HepG2 (cell line): Measurements from ENCODE around the gene PDCD2. TPM values are rescaled to one million over a fixed set of nuclear protein-coding genes. Genes with fewer than 3 reads are reported as not detected.
"Not testable (repeated sequence)": the region's sequence is repeated elsewhere in the genome, so short reads cannot be mapped to it uniquely, and the experiment has no call there.

Experiments
- ATAC-seq: fragments of 200-7000 bp; cut with Tn5 transposase; 3 replicates; pipeline ENCODE4 v1.9.1; 2020; ENCODE audit warnings: mild to moderate bottlenecking, moderate library complexity
- BruUV-seq: library from RNA; stranded (reverse); fragments of 400-500 nt; replicated peaks from 2 replicates; lab custom pipeline; 2021; lab: Mats Ljungman, UMichigan
- CTCF ChIA-PET: fragments of 300-600 bp; formaldehyde crosslinking; extraction: SDS; loops from one replicate; lab custom pipeline; 2021; ENCODE audit warnings: low total read pairs, inconsistent platforms, low intra/inter-chr PET ratio; lab: Yijun Ruan, JAX
- POLR2A ChIA-PET: fragments of 350-600 bp; sonication (Branson Sonifier 250); formaldehyde crosslinking; loops from one replicate; lab custom pipeline; 2020; ENCODE audit warnings: antibody characterized with exemption, inconsistent platforms; lab: Yijun Ruan, JAX
- DNase-seq: peaks from one replicate; pipeline ENCODE4 v3.0.0-alpha.2; 2015; ENCODE audit warnings: low spot score
- FAIRE-seq: peaks from 3 replicates; lab custom pipeline; 2011; peaks lifted over from hg19 to GRCh38; lab: Jason Lieb, UNC
- H2AFZ ChIP-seq: one replicate; pipeline ENCODE4 v1.6.1; 2011; ENCODE audit warnings: low read length, inconsistent platforms
- H3K27ac ChIP-seq: fragments of 300-600 bp; 3 replicates; pipeline ENCODE4 v1.8.0; 2011; ENCODE audit warnings: mixed run types, mild to moderate bottlenecking, mixed read lengths, low read length, inconsistent platforms; ENCODE audit not compliant: insufficient read depth; ENCODE audit errors: extremely low read length
- H3K27me3 ChIP-seq, 2 experiments: fragments of 200-600 bp in 1 of 2; 2 replicates in 1 of 2; 3 replicates in 1 of 2; pipeline versions ENCODE4 v1.6.0 to v1.8.0; 2011; ENCODE audit warnings: low read length in 2 of 2, mild to moderate bottlenecking in 2 of 2, moderate library complexity in 2 of 2, inconsistent platforms in 1 of 2; ENCODE audit not compliant: insufficient read depth in 2 of 2, control insufficient read depth in 1 of 2
- H3K36me3 ChIP-seq, 2 experiments: fragments of 200-600 bp in 1 of 2; replicated peaks in 1 of 2; 2 replicates in 1 of 2; 3 replicates in 1 of 2; pipeline versions ENCODE4 v1.5.1 to v1.8.0; 2011; ENCODE audit warnings: low read length in 2 of 2, inconsistent platforms in 1 of 2; ENCODE audit not compliant: insufficient read depth in 2 of 2, control insufficient read depth in 1 of 2
- H3K4me1 ChIP-seq: 2 replicates; pipeline ENCODE4 v1.5.1; 2012; ENCODE audit warnings: low read length, inconsistent platforms; ENCODE audit not compliant: insufficient read depth
- H3K4me2 ChIP-seq: 2 replicates; pipeline ENCODE4 v1.6.0; 2011; ENCODE audit warnings: low read depth, low read length, inconsistent platforms
- H3K4me3 ChIP-seq, 3 experiments: fragments of 200-600 bp in 1 of 3; sonication (generic), shearing (Covaris generic) in 1 of 3; replicated peaks in 1 of 3; 2 replicates each; pipeline ENCODE4 v1.5.1; 2011 to 2016; ENCODE audit warnings: low read length in 3 of 3, inconsistent platforms in 2 of 3, low read depth in 2 of 3, mild to moderate bottlenecking in 2 of 3, control low read depth in 1 of 3, mixed read lengths in 1 of 3; ENCODE audit not compliant: insufficient read depth in 1 of 3
- H3K79me2 ChIP-seq: one replicate; pipeline ENCODE4 v1.6.1; 2011; ENCODE audit warnings: low read length, inconsistent platforms; ENCODE audit not compliant: insufficient read depth
- H3K9ac ChIP-seq: 2 replicates; pipeline ENCODE4 v1.6.0; 2011; ENCODE audit warnings: mild to moderate bottlenecking, low read depth, low read length, inconsistent platforms; ENCODE audit not compliant: insufficient read depth
- H3K9me3 ChIP-seq: 2 replicates; pipeline ENCODE4 v1.5.1; 2012; ENCODE audit warnings: mild to moderate bottlenecking, low read length
- H4K20me1 ChIP-seq: 2 replicates; pipeline ENCODE4 v1.6.0; 2011; ENCODE audit warnings: inconsistent platforms, mild to moderate bottlenecking, low read length, moderate library complexity; ENCODE audit not compliant: insufficient read depth
- EZH2 ChIP-seq: conservative IDR thresholded peaks from 2 replicates; pipeline ENCODE4 v1.6.1; 2012; ENCODE audit warnings: mild to moderate bottlenecking, low read depth, low read length, moderate library complexity
- FLYWCH1 ChIP-seq: sonication (generic); formaldehyde crosslinking; IDR thresholded peaks from 2 replicates; pipeline ENCODE4 v1.8.1; 2023; ENCODE audit warnings: mild to moderate bottlenecking, missing genetic modification reagents
- FOXA3 ChIP-seq: IDR thresholded peaks from 2 replicates; pipeline ENCODE4 v1.6.1; 2016; ENCODE audit warnings: missing genetic modification reagents, missing compliant biosample characterization
- FOXJ3 ChIP-seq: sonication (generic); formaldehyde crosslinking; IDR thresholded peaks from 2 replicates; pipeline ENCODE4 v1.4.0; 2020; ENCODE audit warnings: missing genetic modification reagents, mild to moderate bottlenecking, borderline replicate concordance
- HDAC6 ChIP-seq: fragments of 200-600 bp; sonication (generic); IDR thresholded peaks from 2 replicates; pipeline ENCODE4 v1.7.0; 2017; ENCODE audit warnings: mild to moderate bottlenecking, antibody characterized with exemption, low read length, low read depth
- NR2C2 ChIP-seq: sonication (generic); formaldehyde crosslinking; IDR thresholded peaks from 2 replicates; pipeline ENCODE4 v1.4.0; 2020; ENCODE audit warnings: missing genetic modification reagents, mild to moderate bottlenecking, moderate library complexity, borderline replicate concordance
- PCBP2 ChIP-seq: fragments of 200-400 bp; formaldehyde crosslinking; optimal IDR thresholded peaks from 2 replicates; pipeline ENCODE3; 2018; ENCODE audit warnings: low read length, low read depth; ENCODE audit not compliant: poor library complexity, severe bottlenecking
- STAG1 ChIP-seq: sonication (generic); formaldehyde crosslinking; IDR thresholded peaks from 2 replicates; pipeline ENCODE4 v1.4.0; 2020; ENCODE audit warnings: missing genetic modification reagents
- YY1 ChIP-seq: IDR thresholded peaks from 2 replicates; pipeline ENCODE4 v1.6.1; 2011; ENCODE audit warnings: low read length, low read depth, moderate library complexity, mild to moderate bottlenecking; ENCODE audit not compliant: insufficient read depth, insufficient replicate concordance
- WGBS: methylation state at CpG from one replicate; pipeline ENCODE4 v1.1.6; 2017; ENCODE audit warnings: low lambda C conversion rate; 5-methylcytosine and 5-hydroxymethylcytosine counted together
- in situ Hi-C: cut with HindIII; loops from 2 replicates; pipeline ENCODE4 v1.10.0; 2017; ENCODE audit warnings: low pct_unique_long_range_greater_than_20kb; ENCODE audit not compliant: extremely low pct_ligation_motif_present
- intact Hi-C: fragments of 100-400 bp; cut with micrococcal nuclease; formaldehyde crosslinking; loops from one replicate; pipeline ENCODE4 v1.10.0; 2022; ENCODE audit not compliant: unreplicated experiment
- polyA plus RNA-seq, 8 experiments: library from polyadenylated mRNA; depleted of rRNA in 3 of 8; stranded (reverse) in 7 of 8; unstranded in 1 of 8; fragments of >200 nt; fragmentation: Illumina TruSeq in 4 of 8; extraction: Trizol in 4 of 8; gene quantifications; 2 replicates each; pipeline versions ENCODE4 v1.2.1 to v1.2.3, GENCODE V29; 2011 to 2016; ENCODE audit warnings: low read depth in 4 of 8, missing spikeins in 1 of 8, mixed read lengths in 1 of 8; ENCODE audit not compliant: insufficient read depth in 1 of 8
- total RNA-seq, 5 experiments: library from RNA; depleted of rRNA; stranded (reverse); fragments of >200 nt; fragmentation: Illumina TruSeq; extraction: Trizol; gene quantifications; 2 replicates each; pipeline ENCODE4 v1.2.3, GENCODE V29; 2016; ENCODE audit warnings: low read depth in 1 of 5
- TF ChIP-seq, protein P1 (sequence below): sonication (generic); formaldehyde crosslinking; IDR thresholded peaks from 2 replicates; pipeline ENCODE4 v1.5.1; 2020; ENCODE audit warnings: mild to moderate bottlenecking, moderate library complexity, missing genetic modification reagents
- TF ChIP-seq, protein P2 (sequence below): sonication (generic); formaldehyde crosslinking; IDR thresholded peaks from 2 replicates; pipeline ENCODE4 v1.4.0; 2020; ENCODE audit warnings: missing genetic modification reagents
- TF ChIP-seq, protein P3 (sequence below): sonication (generic); formaldehyde crosslinking; IDR thresholded peaks from 2 replicates; pipeline ENCODE4 v1.4.0; 2020; ENCODE audit warnings: missing genetic modification reagents

Gene PDCD2
- total and polyA plus RNA-seq, 2 of the 13 experiments (the other 11 are each of a cell fraction or from before 2014, with no cell fraction given) = 83.6 to 133 TPM

DNA sequence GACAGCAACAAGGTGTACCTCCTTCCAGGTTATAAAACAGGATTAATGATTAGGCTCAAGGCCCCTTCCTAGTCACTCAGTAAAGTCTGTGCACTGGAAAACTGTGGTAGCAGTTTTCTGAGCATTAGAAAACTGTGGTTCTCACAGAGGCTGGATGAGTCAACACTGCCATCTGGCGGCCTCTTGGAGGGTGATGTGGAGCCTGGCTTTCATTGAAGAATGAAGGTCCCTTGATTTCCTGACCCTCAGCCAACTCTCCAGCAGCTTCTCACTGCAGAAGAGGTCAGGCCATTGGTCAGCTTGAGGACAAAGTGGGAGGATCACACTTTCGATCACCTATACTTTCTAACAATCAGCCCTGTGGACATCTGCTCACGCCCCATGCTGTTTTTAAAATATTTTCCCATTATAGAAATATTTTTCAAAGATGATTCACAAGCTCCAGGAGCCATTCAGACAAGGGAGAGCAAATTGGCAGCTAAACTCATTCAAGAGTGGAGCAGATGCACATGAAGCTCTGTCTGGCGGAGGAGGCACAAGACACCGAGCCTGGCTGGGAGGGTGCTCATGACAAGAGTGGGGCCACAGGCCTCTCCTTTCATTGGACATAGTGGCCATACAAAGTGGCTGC lies 54.5 kb downstream of the PDCD2 start (continued):
- TF ChIP-seq FLYWCH1 = no peak
- TF ChIP-seq PCBP2 = no peak
- TF ChIP-seq, protein P1, sequence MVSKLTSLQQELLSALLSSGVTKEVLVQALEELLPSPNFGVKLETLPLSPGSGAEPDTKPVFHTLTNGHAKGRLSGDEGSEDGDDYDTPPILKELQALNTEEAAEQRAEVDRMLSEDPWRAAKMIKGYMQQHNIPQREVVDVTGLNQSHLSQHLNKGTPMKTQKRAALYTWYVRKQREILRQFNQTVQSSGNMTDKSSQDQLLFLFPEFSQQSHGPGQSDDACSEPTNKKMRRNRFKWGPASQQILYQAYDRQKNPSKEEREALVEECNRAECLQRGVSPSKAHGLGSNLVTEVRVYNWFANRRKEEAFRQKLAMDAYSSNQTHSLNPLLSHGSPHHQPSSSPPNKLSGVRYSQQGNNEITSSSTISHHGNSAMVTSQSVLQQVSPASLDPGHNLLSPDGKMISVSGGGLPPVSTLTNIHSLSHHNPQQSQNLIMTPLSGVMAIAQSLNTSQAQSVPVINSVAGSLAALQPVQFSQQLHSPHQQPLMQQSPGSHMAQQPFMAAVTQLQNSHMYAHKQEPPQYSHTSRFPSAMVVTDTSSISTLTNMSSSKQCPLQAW (CRISPR knock-in tag) = peak; percentile 32; the same call in 1 of the 2 replicates
- peak; percentile 96 for TF ChIP-seq STAG1 (CRISPR knock-in tag)
- TF ChIP-seq EZH2 = no peak
- TF ChIP-seq FOXJ3 = no peak
- TF ChIP-seq NR2C2 = no peak
- TF ChIP-seq HDAC6 = no peak
- TF ChIP-seq, protein P2, sequence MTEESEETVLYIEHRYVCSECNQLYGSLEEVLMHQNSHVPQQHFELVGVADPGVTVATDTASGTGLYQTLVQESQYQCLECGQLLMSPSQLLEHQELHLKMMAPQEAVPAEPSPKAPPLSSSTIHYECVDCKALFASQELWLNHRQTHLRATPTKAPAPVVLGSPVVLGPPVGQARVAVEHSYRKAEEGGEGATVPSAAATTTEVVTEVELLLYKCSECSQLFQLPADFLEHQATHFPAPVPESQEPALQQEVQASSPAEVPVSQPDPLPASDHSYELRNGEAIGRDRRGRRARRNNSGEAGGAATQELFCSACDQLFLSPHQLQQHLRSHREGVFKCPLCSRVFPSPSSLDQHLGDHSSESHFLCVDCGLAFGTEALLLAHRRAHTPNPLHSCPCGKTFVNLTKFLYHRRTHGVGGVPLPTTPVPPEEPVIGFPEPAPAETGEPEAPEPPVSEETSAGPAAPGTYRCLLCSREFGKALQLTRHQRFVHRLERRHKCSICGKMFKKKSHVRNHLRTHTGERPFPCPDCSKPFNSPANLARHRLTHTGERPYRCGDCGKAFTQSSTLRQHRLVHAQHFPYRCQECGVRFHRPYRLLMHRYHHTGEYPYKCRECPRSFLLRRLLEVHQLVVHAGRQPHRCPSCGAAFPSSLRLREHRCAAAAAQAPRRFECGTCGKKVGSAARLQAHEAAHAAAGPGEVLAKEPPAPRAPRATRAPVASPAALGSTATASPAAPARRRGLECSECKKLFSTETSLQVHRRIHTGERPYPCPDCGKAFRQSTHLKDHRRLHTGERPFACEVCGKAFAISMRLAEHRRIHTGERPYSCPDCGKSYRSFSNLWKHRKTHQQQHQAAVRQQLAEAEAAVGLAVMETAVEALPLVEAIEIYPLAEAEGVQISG (CRISPR knock-in tag) = no peak
- no peak for TF ChIP-seq FOXA3
- TF ChIP-seq, protein P3, sequence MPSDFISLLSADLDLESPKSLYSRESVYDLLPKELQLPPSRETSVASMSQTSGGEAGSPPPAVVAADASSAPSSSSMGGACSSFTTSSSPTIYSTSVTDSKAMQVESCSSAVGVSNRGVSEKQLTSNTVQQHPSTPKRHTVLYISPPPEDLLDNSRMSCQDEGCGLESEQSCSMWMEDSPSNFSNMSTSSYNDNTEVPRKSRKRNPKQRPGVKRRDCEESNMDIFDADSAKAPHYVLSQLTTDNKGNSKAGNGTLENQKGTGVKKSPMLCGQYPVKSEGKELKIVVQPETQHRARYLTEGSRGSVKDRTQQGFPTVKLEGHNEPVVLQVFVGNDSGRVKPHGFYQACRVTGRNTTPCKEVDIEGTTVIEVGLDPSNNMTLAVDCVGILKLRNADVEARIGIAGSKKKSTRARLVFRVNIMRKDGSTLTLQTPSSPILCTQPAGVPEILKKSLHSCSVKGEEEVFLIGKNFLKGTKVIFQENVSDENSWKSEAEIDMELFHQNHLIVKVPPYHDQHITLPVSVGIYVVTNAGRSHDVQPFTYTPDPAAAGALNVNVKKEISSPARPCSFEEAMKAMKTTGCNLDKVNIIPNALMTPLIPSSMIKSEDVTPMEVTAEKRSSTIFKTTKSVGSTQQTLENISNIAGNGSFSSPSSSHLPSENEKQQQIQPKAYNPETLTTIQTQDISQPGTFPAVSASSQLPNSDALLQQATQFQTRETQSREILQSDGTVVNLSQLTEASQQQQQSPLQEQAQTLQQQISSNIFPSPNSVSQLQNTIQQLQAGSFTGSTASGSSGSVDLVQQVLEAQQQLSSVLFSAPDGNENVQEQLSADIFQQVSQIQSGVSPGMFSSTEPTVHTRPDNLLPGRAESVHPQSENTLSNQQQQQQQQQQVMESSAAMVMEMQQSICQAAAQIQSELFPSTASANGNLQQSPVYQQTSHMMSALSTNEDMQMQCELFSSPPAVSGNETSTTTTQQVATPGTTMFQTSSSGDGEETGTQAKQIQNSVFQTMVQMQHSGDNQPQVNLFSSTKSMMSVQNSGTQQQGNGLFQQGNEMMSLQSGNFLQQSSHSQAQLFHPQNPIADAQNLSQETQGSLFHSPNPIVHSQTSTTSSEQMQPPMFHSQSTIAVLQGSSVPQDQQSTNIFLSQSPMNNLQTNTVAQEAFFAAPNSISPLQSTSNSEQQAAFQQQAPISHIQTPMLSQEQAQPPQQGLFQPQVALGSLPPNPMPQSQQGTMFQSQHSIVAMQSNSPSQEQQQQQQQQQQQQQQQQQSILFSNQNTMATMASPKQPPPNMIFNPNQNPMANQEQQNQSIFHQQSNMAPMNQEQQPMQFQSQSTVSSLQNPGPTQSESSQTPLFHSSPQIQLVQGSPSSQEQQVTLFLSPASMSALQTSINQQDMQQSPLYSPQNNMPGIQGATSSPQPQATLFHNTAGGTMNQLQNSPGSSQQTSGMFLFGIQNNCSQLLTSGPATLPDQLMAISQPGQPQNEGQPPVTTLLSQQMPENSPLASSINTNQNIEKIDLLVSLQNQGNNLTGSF (CRISPR knock-in tag) = no peak
- TF ChIP-seq YY1 = peak; percentile 21

DNA sequence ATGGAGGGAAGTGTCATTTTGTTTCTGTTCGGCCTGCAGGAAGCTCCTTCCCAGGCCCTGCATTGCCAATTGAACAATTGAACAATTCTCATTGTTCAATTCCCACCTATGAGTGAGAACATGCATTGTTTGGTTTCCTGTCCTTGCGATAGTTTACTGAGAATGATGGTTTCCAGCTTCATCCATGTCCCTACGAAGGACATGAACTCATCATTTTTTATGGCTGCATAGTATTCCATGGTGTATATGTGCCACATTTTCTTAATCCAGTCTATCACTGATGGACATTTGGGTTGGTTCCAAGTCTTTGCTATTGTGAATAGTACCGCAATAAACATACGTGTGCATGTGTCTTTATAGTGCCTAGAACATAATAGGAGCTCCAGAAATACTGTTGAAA lies 56.4 kb downstream of the PDCD2 start:
- H3K4me3 ChIP-seq, H3K9ac ChIP-seq, H2AFZ ChIP-seq, in situ Hi-C loops, H3K9me3 ChIP-seq, FAIRE-seq, H3K27me3 ChIP-seq, H3K36me3 ChIP-seq, H3K79me2 ChIP-seq, BruUV-seq, intact Hi-C loops, ATAC-seq, H3K4me2 ChIP-seq, DNase-seq, H4K20me1 ChIP-seq, H3K4me1 ChIP-seq, H3K27ac ChIP-seq, POLR2A ChIA-PET: not testable (repeated sequence)
- 91% methylated on average over 5 of the region's 5 CpGs for WGBS
- CTCF ChIA-PET = interaction anchor here (1.7 kb wide), 1 partner anchor 11 kb away, joined by 5 read pairs; no protein-coding TSS in a partner anchor
